Measurements from ENCODE around the gene AGTR1. TPM values are rescaled to one million over a fixed set of nuclear protein-coding genes. Genes with fewer than 3 reads are reported as not detected.

AGTR1 gene
- total RNA-seq, 2 experiments from 2014 or later: not detected

DNA sequence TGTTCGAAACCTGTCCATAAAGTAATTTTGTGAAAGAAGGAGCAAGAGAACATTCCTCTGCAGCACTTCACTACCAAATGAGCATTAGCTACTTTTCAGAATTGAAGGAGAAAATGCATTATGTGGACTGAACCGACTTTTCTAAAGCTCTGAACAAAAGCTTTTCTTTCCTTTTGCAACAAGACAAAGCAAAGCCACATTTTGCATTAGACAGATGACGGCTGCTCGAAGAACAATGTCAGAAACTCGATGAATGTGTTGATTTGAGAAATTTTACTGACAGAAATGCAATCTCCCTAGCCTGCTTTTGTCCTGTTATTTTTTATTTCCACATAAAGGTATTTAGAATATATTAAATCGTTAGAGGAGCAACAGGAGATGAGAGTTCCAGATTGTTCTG is 44.4 kb downstream of the AGTR1 start:
- TF ChIP-seq, protein P1, sequence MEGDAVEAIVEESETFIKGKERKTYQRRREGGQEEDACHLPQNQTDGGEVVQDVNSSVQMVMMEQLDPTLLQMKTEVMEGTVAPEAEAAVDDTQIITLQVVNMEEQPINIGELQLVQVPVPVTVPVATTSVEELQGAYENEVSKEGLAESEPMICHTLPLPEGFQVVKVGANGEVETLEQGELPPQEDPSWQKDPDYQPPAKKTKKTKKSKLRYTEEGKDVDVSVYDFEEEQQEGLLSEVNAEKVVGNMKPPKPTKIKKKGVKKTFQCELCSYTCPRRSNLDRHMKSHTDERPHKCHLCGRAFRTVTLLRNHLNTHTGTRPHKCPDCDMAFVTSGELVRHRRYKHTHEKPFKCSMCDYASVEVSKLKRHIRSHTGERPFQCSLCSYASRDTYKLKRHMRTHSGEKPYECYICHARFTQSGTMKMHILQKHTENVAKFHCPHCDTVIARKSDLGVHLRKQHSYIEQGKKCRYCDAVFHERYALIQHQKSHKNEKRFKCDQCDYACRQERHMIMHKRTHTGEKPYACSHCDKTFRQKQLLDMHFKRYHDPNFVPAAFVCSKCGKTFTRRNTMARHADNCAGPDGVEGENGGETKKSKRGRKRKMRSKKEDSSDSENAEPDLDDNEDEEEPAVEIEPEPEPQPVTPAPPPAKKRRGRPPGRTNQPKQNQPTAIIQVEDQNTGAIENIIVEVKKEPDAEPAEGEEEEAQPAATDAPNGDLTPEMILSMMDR (IDR thresholded peaks at IDR 0.05): no peak
- no peak overlapping the region for H3K4me3 Mint-ChIP-seq

DNA sequence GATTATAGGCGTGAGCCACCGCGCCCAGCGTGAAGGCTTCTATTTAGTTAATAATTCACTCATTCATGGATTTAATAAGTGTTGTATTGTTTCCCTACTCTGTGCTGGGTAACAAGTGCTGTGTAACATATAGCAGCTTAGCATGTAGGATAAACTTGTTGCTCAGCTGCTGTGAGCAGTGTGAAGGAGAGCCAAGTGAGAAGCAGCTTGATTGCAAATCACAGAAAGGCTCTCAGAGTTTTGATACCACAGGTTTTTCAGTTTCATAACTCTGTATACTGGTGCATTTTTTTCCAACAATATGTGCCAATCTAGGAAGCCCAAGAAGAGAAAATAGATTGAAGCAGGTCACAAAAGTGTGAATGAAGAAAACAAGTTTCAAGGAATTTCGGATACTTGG is 48.4 kb downstream of the AGTR1 start:
- no peaks in the 10 kb centered on the region for H3K4me1 Mint-ChIP-seq (ENCODE audit: low read depth)
- H3K4me3 Mint-ChIP-seq: no peak overlapping the region
- CTCF ChIA-PET: no interaction called here
- no peak overlapping the region for H3K27ac Mint-ChIP-seq
- Histone ChIP-seq H3K4me3 (ENCODE audit: low read length) (no peak overlapping the region), H3K9me3 (ENCODE audit: control insufficient read depth in 1 of 2, insufficient read depth in 1 of 2, low read length in 2 of 2) (no peaks in the 10 kb centered on the region), H3K36me3 (ENCODE audit: insufficient read depth, low read length) (no peaks in the 10 kb centered on the region), H3K27ac (ENCODE audit: low read depth in 1 of 2, low read length in 2 of 2) (no peak overlapping the region), H3K4me1 (ENCODE audit: insufficient read depth, low read length) (no peaks in the 10 kb centered on the region), H3K27me3 (ENCODE audit: control insufficient read depth in 1 of 2, insufficient read depth in 2 of 2, low read length in 2 of 2) (no peaks in the 10 kb centered on the region)
- POLR2A ChIA-PET: no interaction called here
- ATAC-seq (ENCODE audit: poor library complexity) (no peak), DNase-seq (no peak)
- intact Hi-C loops (cut with DNase I, micrococcal nuclease): no loop called here
- no peaks in the 10 kb centered on the region for H3K9me3 Mint-ChIP-seq
- peaks cover 5% of the 10 kb centered on the region for H3K27me3 Mint-ChIP-seq
- H3K36me3 Mint-ChIP-seq (ENCODE audit: low read depth): no peaks in the 10 kb centered on the region
- TF ChIP-seq, protein P1 (IDR thresholded peaks at IDR 0.05): no peak

More for the DNA sequence above, 44.4 kb downstream of the AGTR1 start:
- DNase-seq: no peak
- Histone ChIP-seq H3K27me3 (ENCODE audit: control insufficient read depth in 1 of 2, insufficient read depth in 2 of 2, low read length in 2 of 2) (no peaks in the 10 kb centered on the region), H3K4me3 (ENCODE audit: low read length) (no peak overlapping the region), H3K36me3 (ENCODE audit: insufficient read depth, low read length) (no peaks in the 10 kb centered on the region), H3K9me3 (ENCODE audit: control insufficient read depth in 1 of 2, insufficient read depth in 1 of 2, low read length in 2 of 2) (no peaks in the 10 kb centered on the region), H3K4me1 (ENCODE audit: insufficient read depth, low read length) (no peaks in the 10 kb centered on the region), H3K27ac (ENCODE audit: low read depth in 1 of 2, low read length in 2 of 2) (no peak overlapping the region)
- Mint-ChIP-seq H3K9me3 (no peaks in the 10 kb centered on the region), H3K27me3 (peaks cover 5% of the 10 kb centered on the region), H3K4me1 (ENCODE audit: low read depth) (no peaks in the 10 kb centered on the region), H3K27ac (no peak overlapping the region), H3K36me3 (ENCODE audit: low read depth) (no peaks in the 10 kb centered on the region)
- ChIA-PET POLR2A (no interaction called here), CTCF (no interaction called here)
- no peak for ATAC-seq (ENCODE audit: poor library complexity)
- intact Hi-C loops (cut with DNase I, micrococcal nuclease): no loop called here

DNA sequence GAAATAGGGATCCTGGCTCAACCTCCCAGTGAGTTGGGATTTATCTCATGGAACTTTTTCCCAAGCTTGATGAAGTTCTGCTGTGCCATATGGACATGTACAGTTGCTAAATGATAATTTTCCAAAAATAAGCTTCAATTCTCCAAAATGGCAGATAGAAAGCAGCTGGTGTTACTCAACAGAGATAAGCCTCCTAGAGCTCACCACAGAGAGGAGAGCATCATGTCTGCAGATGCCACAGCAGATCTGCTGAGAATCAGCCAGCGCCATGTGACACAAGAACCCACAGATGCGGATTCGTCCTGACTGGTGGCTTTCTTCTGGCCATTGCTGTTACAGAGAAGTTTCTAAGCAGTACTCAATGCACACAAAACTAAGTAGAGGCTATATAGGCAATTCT is 50.6 kb downstream of the AGTR1 start:
- Mint-ChIP-seq H3K4me1 (ENCODE audit: low read depth) (no peaks in the 10 kb centered on the region), H3K4me3 (no peak overlapping the region), H3K27me3 (peaks cover 5% of the 10 kb centered on the region), H3K27ac (no peak overlapping the region), H3K9me3 (no peaks in the 10 kb centered on the region), H3K36me3 (ENCODE audit: low read depth) (no peaks in the 10 kb centered on the region)
- H3K4me3 ChIP-seq (ENCODE audit: low read length): no peak overlapping the region
- CTCF ChIA-PET: no interaction called here
- no peaks in the 10 kb centered on the region for H3K27me3 ChIP-seq (ENCODE audit: control insufficient read depth in 1 of 2, insufficient read depth in 2 of 2, low read length in 2 of 2)
- no peaks in the 10 kb centered on the region for H3K4me1 ChIP-seq (ENCODE audit: insufficient read depth, low read length)
- TF ChIP-seq, protein P1 (IDR thresholded peaks at IDR 0.05): no peak
- DNase-seq (no peak), ATAC-seq (ENCODE audit: poor library complexity) (no peak)
- no peaks in the 10 kb centered on the region for H3K36me3 ChIP-seq (ENCODE audit: insufficient read depth, low read length)
- POLR2A ChIA-PET: no interaction called here
- intact Hi-C loops (cut with DNase I, micrococcal nuclease): no loop called here
- no peak overlapping the region for H3K27ac ChIP-seq (ENCODE audit: low read depth in 1 of 2, low read length in 2 of 2)
- H3K9me3 ChIP-seq (ENCODE audit: control insufficient read depth in 1 of 2, insufficient read depth in 1 of 2, low read length in 2 of 2): no peaks in the 10 kb centered on the region

All from CD4-positive, alpha-beta T cell (primary cell).